Measurements from ENCODE around the gene MS4A18. TPM values are rescaled to one million over a fixed set of nuclear protein-coding genes. Genes with fewer than 3 reads are reported as not detected.
"Not testable (repeated sequence)": the region's sequence is repeated elsewhere in the genome, so short reads cannot be mapped to it uniquely, and the experiment has no call there.

MS4A18 gene
- total and polyA plus RNA-seq, 7 experiments from 2014 or later, result not detected

DNA sequence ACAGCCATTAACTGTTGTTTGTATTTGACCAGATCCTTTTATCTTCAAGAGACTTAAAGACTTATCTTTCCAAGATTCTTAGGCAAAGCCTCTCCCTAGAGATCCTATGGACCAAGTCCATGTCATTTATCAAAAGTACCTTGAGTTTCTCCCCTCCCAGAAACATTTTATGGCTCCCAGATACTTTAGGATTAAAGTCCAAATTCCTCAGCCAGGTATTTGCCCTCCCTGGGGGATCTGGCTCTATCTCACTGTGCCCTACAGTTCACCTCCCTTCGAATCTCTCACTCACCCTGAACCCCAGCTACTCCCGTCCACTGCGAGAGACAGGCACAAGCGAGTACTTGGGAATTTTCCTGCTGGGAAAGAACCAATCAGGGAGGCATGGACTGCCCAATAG is 13.2 kb upstream of the MS4A18 start:
- ATAC-seq (no peak), DNase-seq (no peak)
- H3K4me3 Mint-ChIP-seq, result no peak overlapping the region
- no peaks in the 10 kb centered on the region for H3K9me3 Mint-ChIP-seq
- H3K4me1 Mint-ChIP-seq, result no peaks in the 10 kb centered on the region
- no peaks in the 10 kb centered on the region for H3K36me3 Mint-ChIP-seq
- intact Hi-C loops (cut with micrococcal nuclease), result no loop called here
- H3K27me3 ChIP-seq (ENCODE audit: control insufficient read depth in 2 of 2, insufficient read depth in 2 of 2, low read length in 2 of 2), result no peaks in the 10 kb centered on the region
- POLR2A ChIA-PET, result no interaction called here
- no peaks in the 10 kb centered on the region for H3K9me3 ChIP-seq (ENCODE audit: control insufficient read depth in 2 of 3, low read length in 3 of 3)
- H3K27me3 Mint-ChIP-seq, result peaks cover 7 to 36% (median 25%) of the 10 kb centered on the region in 5 donors
- no peaks in the 10 kb centered on the region for H3K36me3 ChIP-seq (ENCODE audit: control insufficient read depth in 2 of 3, insufficient read depth in 3 of 3, low read length in 3 of 3)
- H3K27ac ChIP-seq (ENCODE audit: low read depth, low read length), result no peak overlapping the region
- no peak overlapping the region for H3K27ac Mint-ChIP-seq
- no peaks in the 10 kb centered on the region for H3K4me1 ChIP-seq (ENCODE audit: control insufficient read depth in 2 of 2, insufficient read depth in 2 of 2, low read length in 2 of 2)
- H3K4me3 ChIP-seq (ENCODE audit: low read length), result no peak overlapping the region
- CTCF ChIA-PET, result no interaction called here

DNA sequence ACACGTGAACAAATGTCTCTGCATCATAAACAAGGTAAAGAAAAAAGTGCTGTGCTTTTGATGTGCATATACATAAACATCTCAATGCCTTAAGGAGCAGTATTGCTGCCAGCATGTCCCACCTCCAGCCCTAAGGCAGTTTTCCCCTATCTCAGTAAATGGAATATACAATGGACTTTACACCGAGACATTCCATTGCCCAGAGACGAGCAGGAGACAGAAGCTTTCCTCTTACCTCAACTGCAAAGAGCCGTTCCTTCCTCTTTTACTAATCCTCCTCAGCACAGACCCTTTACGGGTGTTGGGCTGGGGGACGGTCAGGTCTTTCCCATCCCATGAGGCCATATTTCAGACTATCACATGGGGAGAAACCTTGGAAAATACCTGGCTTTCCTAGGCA is 11.1 kb upstream of the MS4A18 start:
- H3K36me3 ChIP-seq (ENCODE audit: control insufficient read depth in 2 of 3, insufficient read depth in 3 of 3, low read length in 3 of 3); H3K27me3 ChIP-seq (ENCODE audit: control insufficient read depth in 2 of 2, insufficient read depth in 2 of 2, low read length in 2 of 2); H3K27ac ChIP-seq (ENCODE audit: low read depth, low read length); H3K4me1 ChIP-seq (ENCODE audit: control insufficient read depth in 2 of 2, insufficient read depth in 2 of 2, low read length in 2 of 2); intact Hi-C loops (cut with micrococcal nuclease); H3K9me3 Mint-ChIP-seq; H3K4me1 Mint-ChIP-seq; H3K4me3 Mint-ChIP-seq; H3K9me3 ChIP-seq (ENCODE audit: control insufficient read depth in 2 of 3, low read length in 3 of 3); H3K4me3 ChIP-seq (ENCODE audit: low read length); DNase-seq; H3K36me3 Mint-ChIP-seq; POLR2A ChIA-PET; ATAC-seq; H3K27ac Mint-ChIP-seq; CTCF ChIA-PET: not testable (repeated sequence)
- peaks cover 0 to 36% (median 29%) of the 10 kb centered on the region in 5 donors for H3K27me3 Mint-ChIP-seq

DNA sequence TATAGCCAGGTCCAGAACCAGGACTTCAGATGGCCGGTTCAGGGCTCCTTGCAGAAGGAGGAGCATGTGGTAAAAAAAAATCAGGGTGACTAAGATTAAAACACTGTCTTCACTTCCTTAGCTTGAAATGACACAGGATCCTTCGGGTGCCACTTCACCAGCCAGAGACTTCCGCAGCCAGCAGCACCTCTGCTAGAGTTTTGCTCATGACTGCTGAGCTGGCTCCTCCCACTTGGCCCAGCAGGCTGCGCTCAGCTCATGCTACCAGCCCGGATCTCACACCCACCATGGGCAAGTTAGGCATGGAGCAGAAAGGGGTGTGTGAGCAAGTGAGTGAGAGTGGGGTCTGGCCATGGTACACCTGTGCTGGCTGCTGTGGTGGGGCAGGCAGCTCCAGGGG is 6.6 kb upstream of the MS4A18 start:
- H3K36me3 ChIP-seq (ENCODE audit: control insufficient read depth in 2 of 3, insufficient read depth in 3 of 3, low read length in 3 of 3), result no peaks in the 10 kb centered on the region
- intact Hi-C loops (cut with micrococcal nuclease), result no loop called here
- no peak for DNase-seq
- ChIA-PET POLR2A (no interaction called here), CTCF (no interaction called here)
- peaks cover 4 to 57% (median 33%) of the 10 kb centered on the region in 5 donors for H3K27me3 Mint-ChIP-seq
- H3K9me3 Mint-ChIP-seq, result peaks cover 0 to 9% (median 0%) of the 10 kb centered on the region in 11 donors
- no peaks in the 10 kb centered on the region for H3K27me3 ChIP-seq (ENCODE audit: control insufficient read depth in 2 of 2, insufficient read depth in 2 of 2, low read length in 2 of 2)
- no peak overlapping the region for H3K4me3 Mint-ChIP-seq
- H3K36me3 Mint-ChIP-seq, result peaks cover 0 to 4% (median 0%) of the 10 kb centered on the region in 5 donors
- H3K4me1 ChIP-seq (ENCODE audit: control insufficient read depth in 2 of 2, insufficient read depth in 2 of 2, low read length in 2 of 2), result no peaks in the 10 kb centered on the region
- peak; percentile 70 for ATAC-seq
- no peaks in the 10 kb centered on the region for H3K9me3 ChIP-seq (ENCODE audit: control insufficient read depth in 2 of 3, low read length in 3 of 3)
- no peak overlapping the region for H3K27ac ChIP-seq (ENCODE audit: low read depth, low read length)
- no peaks in the 10 kb centered on the region for H3K4me1 Mint-ChIP-seq
- no peak overlapping the region for H3K27ac Mint-ChIP-seq
- no peak overlapping the region for H3K4me3 ChIP-seq (ENCODE audit: low read length)

DNA sequence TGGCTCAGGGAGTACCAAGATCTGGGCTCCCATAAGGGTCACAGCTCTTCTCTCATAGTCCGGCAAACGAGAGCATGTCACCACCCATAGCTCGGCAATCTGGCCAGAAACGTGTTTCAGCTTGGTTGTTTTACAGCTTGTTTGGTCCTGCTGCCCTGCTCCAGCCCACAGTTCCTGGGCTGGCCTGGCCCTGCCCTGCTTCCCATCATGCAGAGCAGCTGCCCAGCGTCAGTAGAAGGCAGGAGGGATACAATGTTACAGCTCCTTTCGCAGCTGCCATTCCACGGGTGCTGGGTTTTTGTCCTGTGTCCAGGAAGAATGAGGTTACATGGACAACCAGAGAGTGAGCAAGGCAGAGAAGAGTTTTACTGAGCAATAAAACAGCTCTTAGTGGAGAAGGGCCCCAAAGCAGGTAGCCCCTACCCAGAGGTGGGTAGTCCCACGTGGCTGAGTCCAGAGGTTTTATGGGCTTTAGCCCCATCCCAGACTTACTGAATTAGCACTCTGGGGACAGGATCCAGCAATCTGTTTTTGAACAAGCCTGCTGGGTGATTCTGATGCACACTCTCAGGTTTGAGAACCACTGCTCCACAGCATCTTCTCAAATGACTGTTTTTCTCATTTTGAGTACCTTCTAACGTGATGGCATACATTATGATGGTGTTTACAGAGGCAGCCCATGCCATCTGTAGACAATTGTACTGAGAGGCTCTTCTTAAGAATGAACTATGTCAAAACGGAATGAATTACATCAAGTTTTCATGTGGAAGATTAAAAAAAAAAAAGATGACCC is 5.8 kb upstream of the MS4A18 start:
- intact Hi-C loops (cut with micrococcal nuclease), result no loop called here
- H3K9me3 ChIP-seq (ENCODE audit: control insufficient read depth in 2 of 3, low read length in 3 of 3), result no peaks in the 10 kb centered on the region
- H3K27ac Mint-ChIP-seq, result no peak overlapping the region
- no peak for DNase-seq
- peaks cover 0 to 9% (median 0%) of the 10 kb centered on the region in 11 donors for H3K9me3 Mint-ChIP-seq
- H3K36me3 Mint-ChIP-seq, result peaks cover 0 to 4% (median 0%) of the 10 kb centered on the region in 5 donors
- ChIA-PET CTCF (no interaction called here), POLR2A (no interaction called here)
- no peaks in the 10 kb centered on the region for H3K4me1 ChIP-seq (ENCODE audit: control insufficient read depth in 2 of 2, insufficient read depth in 2 of 2, low read length in 2 of 2)
- H3K27me3 ChIP-seq (ENCODE audit: control insufficient read depth in 2 of 2, insufficient read depth in 2 of 2, low read length in 2 of 2), result no peaks in the 10 kb centered on the region
- H3K4me3 ChIP-seq (ENCODE audit: low read length), result no peak overlapping the region
- H3K36me3 ChIP-seq (ENCODE audit: control insufficient read depth in 2 of 3, insufficient read depth in 3 of 3, low read length in 3 of 3), result no peaks in the 10 kb centered on the region
- H3K4me1 Mint-ChIP-seq, result no peaks in the 10 kb centered on the region
- ATAC-seq, result no peak
- H3K27ac ChIP-seq (ENCODE audit: low read depth, low read length), result no peak overlapping the region
- peaks cover 4 to 54% (median 33%) of the 10 kb centered on the region in 5 donors for H3K27me3 Mint-ChIP-seq
- H3K4me3 Mint-ChIP-seq, result no peak overlapping the region

DNA sequence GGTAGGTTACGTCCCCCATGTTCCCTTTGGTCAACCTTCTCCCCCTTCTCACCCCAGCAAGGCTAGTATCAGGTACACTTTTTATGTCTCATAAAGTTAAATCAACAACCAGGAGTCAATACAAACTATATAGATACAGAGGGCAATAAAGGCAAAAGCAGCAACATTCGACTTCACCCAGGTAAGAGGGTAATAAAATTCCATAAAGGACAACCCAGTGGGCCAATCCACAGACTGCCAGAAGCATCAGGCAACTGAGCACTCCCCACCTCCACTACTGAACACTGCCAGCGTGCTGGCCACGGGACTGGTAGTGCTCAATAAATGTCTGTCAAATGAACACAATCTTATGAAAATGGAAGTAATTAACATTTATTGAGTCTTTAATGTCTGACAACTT is 5.1 kb upstream of the MS4A18 start:
- ChIA-PET CTCF (no interaction called here), POLR2A (no interaction called here)
- no peaks in the 10 kb centered on the region for H3K9me3 ChIP-seq (ENCODE audit: control insufficient read depth in 2 of 3, low read length in 3 of 3)
- ATAC-seq, result no peak
- peaks cover 4 to 57% (median 32%) of the 10 kb centered on the region in 5 donors for H3K27me3 Mint-ChIP-seq
- H3K4me3 ChIP-seq (ENCODE audit: low read length), result no peak overlapping the region
- peaks cover 0 to 9% (median 0%) of the 10 kb centered on the region in 11 donors for H3K9me3 Mint-ChIP-seq
- no peak overlapping the region for H3K27ac ChIP-seq (ENCODE audit: low read depth, low read length)
- H3K36me3 Mint-ChIP-seq, result peaks cover 0 to 4% (median 0%) of the 10 kb centered on the region in 5 donors
- H3K27me3 ChIP-seq (ENCODE audit: control insufficient read depth in 2 of 2, insufficient read depth in 2 of 2, low read length in 2 of 2), result no peaks in the 10 kb centered on the region
- H3K4me1 ChIP-seq (ENCODE audit: control insufficient read depth in 2 of 2, insufficient read depth in 2 of 2, low read length in 2 of 2), result no peaks in the 10 kb centered on the region
- intact Hi-C loops (cut with micrococcal nuclease), result no loop called here
- DNase-seq, result no peak
- no peak overlapping the region for H3K27ac Mint-ChIP-seq
- H3K4me3 Mint-ChIP-seq, result no peak overlapping the region
- H3K4me1 Mint-ChIP-seq, result no peaks in the 10 kb centered on the region
- no peaks in the 10 kb centered on the region for H3K36me3 ChIP-seq (ENCODE audit: control insufficient read depth in 2 of 3, insufficient read depth in 3 of 3, low read length in 3 of 3)

DNA sequence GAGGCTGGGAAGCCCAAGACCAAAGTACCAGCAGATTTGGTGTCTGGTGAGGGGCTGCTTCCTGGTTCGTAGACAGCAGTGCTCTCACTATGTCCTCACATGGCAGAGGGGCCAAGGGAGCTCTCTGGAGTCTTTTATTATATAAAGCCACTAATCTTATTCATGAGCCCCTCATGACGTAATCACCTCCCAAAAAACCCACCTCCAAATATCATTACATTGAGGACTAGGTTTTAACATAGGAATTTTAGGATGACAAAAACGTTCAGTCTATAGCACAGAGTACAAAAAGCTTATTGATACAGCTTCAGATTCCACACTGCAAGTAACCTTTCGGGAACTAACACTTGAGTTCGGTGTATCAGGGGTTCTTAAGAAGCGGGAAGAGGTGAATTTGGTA is 4.1 kb upstream of the MS4A18 start:
- no peaks in the 10 kb centered on the region for H3K4me1 Mint-ChIP-seq
- CTCF ChIA-PET, result no interaction called here
- Histone ChIP-seq H3K27me3 (ENCODE audit: control insufficient read depth in 2 of 2, insufficient read depth in 2 of 2, low read length in 2 of 2) (no peaks in the 10 kb centered on the region), H3K4me1 (ENCODE audit: control insufficient read depth in 2 of 2, insufficient read depth in 2 of 2, low read length in 2 of 2) (no peaks in the 10 kb centered on the region), H3K27ac (ENCODE audit: low read depth, low read length) (no peak overlapping the region), H3K4me3 (ENCODE audit: low read length) (no peak overlapping the region), H3K36me3 (ENCODE audit: control insufficient read depth in 2 of 3, insufficient read depth in 3 of 3, low read length in 3 of 3) (no peaks in the 10 kb centered on the region), H3K9me3 (ENCODE audit: control insufficient read depth in 2 of 3, low read length in 3 of 3) (no peaks in the 10 kb centered on the region)
- POLR2A ChIA-PET, result no interaction called here
- H3K36me3 Mint-ChIP-seq, result peaks cover 0 to 4% (median 0%) of the 10 kb centered on the region in 5 donors
- ATAC-seq (no peak), DNase-seq (no peak)
- no peak overlapping the region for H3K4me3 Mint-ChIP-seq
- H3K9me3 Mint-ChIP-seq, result peaks cover 0 to 9% (median 0%) of the 10 kb centered on the region in 11 donors
- no peak overlapping the region for H3K27ac Mint-ChIP-seq
- intact Hi-C loops (cut with micrococcal nuclease), result no loop called here
- H3K27me3 Mint-ChIP-seq, result peaks cover 4 to 52% (median 24%) of the 10 kb centered on the region in 5 donors

DNA sequence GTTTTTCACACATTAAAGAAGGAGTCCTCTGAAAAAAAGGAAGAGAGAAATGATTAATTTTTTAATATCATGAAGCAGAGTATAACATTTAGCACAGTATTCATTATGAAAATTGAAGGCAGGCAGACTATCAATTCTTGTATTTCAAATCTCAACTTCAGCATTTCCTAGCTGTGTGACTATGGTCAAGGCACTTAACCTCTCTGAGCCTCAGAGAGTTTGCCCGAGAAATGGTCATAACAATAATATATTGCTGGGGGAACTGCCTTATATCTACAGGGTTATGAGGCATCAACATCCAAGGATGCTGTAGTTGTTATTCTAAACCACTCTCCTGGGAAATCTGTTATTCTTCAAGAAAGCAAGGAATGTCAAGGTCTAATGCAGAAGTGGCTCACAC is 1.1 kb downstream of the MS4A18 start:
- Mint-ChIP-seq H3K4me3 (no peak overlapping the region), H3K4me1 (no peaks in the 10 kb centered on the region), H3K9me3 (no peaks in the 10 kb centered on the region), H3K27me3 (peaks cover 7 to 45% (median 28%) of the 10 kb centered on the region in 5 donors), H3K27ac (no peak overlapping the region), H3K36me3 (no peaks in the 10 kb centered on the region)
- Histone ChIP-seq H3K27ac (ENCODE audit: low read depth, low read length) (no peak overlapping the region), H3K9me3 (ENCODE audit: control insufficient read depth in 2 of 3, low read length in 3 of 3) (no peaks in the 10 kb centered on the region), H3K4me1 (ENCODE audit: control insufficient read depth in 2 of 2, insufficient read depth in 2 of 2, low read length in 2 of 2) (no peaks in the 10 kb centered on the region), H3K27me3 (ENCODE audit: control insufficient read depth in 2 of 2, insufficient read depth in 2 of 2, low read length in 2 of 2) (no peaks in the 10 kb centered on the region), H3K36me3 (ENCODE audit: control insufficient read depth in 2 of 3, insufficient read depth in 3 of 3, low read length in 3 of 3) (no peaks in the 10 kb centered on the region), H3K4me3 (ENCODE audit: low read length) (no peak overlapping the region)
- ChIA-PET POLR2A (no interaction called here), CTCF (no interaction called here)
- ATAC-seq (no peak), DNase-seq (no peak)
- intact Hi-C loops (cut with micrococcal nuclease), result no loop called here

Data from naive thymus-derived CD4-positive, alpha-beta T cell (primary cell).